ENCODE data around the gene MOCOS.

The MOCOS gene

GRCh38 chr18:36274083-36274715, 86.9 kb downstream of the MOCOS start:
- no peak for DNase-seq

GRCh38 chr18:36275561-36275960, 88.3 kb downstream of the MOCOS start:
- DNase-seq, result no peak

GRCh38 chr18:36279001-36279400, 91.7 kb downstream of the MOCOS start:
- DNase-seq, result no peak

GRCh38 chr18:36281936-36282335, 94.6 kb downstream of the MOCOS start:
- no peak for DNase-seq

DNA sequence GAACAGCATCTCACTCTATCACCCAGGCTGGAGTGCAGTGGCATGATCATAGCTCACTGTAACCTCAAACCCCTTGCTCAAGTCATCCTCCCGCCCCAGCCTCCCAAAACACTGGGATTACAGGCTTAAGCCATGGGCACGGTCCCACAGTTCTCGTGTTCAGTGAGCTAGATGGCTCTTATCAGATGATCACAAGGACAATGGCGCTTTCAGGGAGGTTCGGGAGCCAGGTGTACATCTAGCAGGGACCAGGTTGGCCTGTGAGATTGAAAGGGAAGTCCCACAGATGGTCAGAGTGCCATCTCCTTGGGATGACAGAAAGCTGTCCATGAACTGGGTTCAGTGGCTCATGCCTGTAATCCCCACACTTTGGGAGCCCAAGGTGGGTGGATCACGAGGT, 96.2 kb downstream of the MOCOS start:
- no peak for DNase-seq

DNA sequence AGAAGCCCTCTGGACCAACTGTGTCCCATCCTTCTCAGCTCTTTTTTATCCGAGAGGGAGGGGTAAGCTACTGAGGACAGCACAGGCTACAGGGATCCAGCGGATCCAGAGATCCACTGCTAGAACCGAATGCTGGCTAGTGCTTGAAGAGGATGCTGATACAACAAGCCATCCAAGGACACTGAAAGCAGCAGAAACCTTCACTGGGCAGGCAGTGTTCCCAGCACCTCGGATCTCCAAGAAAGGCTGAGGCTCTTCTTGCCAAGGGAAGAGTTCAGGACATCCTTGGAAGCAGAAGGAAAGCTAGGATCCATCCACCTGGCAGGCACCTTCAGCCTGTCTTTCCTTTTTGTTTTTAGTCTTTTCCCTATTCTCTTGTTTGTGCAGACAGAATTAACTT, 97.0 kb downstream of the MOCOS start:
- no peak for DNase-seq

DNA sequence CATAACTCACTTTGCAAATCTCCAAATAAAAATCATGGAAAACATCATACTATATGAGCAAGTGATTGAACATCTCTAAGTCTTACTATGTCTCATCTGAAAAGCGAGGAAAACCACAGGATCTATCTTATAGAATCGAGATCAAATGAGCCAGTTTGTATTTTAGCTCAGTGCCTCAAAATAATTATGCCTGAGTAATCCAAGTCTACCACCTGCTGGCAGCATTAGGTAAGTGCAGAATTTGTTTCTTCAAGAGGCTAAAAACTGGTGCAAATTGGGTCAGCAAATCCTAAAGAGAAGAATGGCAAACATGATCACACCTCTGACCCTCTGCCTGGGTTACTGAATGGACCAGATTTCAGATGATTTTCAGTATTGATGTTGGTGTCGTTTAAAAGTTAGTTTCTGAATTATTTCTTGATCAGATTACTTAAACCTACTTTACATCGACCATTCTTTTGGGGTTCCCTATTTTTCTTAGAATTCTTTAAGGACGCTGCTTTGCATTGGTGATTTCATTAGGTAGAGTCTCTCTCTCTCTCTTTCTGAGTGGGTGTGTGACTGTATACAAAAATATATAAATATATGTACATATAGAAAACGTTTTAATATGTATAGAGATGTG, 97.5 kb downstream of the MOCOS start:
- no peak for DNase-seq

- no peak for DNase-seq
Measured at GRCh38 chr18:36287653-36288052, 100.4 kb downstream of the MOCOS start.

DNA sequence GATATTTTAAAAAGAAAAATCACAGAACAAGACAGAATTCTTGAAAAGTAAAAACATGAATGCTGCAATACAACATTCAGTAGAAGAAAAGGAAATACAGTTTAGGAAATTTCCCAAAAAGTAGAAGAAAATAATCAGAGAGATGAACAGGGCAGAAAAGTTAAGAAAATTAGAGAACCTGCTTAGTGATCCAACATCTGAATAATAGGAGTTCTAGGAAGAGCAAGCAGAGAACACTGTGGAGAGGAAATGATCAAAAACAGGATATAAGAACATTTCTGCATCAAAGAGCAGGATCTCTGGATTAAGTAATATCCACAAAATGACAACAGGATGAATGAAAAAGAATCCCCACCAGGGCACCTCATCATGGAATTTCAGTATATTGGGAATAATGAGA, 101.4 kb downstream of the MOCOS start:
- DNase-seq, result no peak

DNA sequence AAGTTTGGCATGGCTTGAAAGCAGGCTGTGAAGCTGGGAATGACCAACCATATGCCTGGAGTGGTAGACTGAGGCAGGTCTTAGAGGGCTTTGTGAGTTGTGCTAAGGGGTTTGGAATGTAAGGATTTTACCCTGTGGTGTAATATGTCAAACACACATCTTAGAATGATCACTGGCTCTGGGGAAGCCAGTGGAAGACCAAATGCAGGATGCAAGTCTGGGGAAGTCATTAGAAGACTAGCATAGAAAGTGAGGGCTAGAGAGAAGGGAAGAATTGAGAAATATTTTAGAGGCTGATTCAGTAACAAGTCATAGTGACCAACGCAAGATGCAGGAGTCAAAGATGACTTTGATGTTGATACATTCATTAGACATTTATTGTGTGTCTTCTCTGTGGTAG, 106.7 kb downstream of the MOCOS start:
- no peak for DNase-seq

GRCh38 chr18:36295214-36295613, 107.9 kb downstream of the MOCOS start:
- DNase-seq, result no peak

DNA sequence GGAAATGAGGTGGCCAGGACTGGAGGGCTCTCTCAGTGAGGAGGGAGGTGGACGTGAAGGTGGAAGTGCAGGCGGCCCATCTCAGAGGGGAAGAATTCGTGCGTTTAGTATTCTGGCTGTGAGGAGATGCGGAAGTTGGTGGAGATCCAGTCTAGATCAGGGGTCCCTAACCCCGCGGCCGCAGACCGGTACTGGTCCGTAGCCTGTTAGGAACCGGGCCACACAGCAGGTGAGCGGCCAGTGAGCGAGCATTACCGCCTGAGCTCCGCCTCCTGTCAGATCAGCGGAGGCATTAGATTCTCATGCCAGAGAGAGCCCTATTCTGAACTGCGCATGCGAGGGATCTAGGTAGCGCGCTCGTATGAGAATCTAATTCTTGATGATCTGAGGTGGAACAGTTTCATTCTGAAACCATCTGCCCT, 108.6 kb downstream of the MOCOS start:
- no peak for DNase-seq

GRCh38 chr18:36296650-36297416, 109.5 kb downstream of the MOCOS start:
- DNase-seq, result no peak

- no peak for DNase-seq
Measured at GRCh38 chr18:36297417-36298125, 110.3 kb downstream of the MOCOS start, which contains the start of gene FHOD3. TSS of gene FHOD3 (plus strand) at chr18:36297713. CDS start at chr18:36297836, 123 bp downstream.

DNA sequence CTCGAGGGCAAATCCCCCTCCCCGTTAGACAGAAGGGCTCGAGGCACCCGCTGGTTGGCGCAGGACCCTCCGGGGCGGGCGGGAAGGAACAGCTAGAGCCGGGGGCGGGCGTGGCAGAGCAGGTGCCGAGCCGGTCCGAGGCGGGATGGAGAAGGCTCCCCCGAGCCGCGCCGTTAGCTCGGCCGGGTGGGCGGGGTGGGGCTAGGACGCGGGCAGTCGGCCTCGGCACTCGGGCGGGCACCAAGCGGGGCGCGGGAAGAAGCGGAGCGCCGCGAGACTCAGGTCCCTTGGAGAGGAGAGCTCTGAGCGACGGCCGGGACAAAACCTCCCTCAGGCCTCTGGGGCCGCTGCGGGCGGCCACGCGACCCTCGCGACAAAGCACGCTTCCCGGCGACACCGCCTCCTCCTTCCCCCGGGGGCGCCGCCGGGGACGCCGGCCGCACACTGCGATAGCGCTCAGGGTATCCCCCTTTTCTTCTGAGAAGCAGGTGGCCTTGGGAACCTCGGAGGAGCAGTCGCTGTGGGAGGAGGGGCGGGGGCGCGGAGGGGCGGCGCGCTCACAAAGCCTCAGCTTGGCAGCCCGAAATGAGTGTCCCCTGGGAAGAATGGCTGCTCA, 110.9 kb downstream of the MOCOS start:
- no peak for DNase-seq

- DNase-seq, result no peak
Measured at GRCh38 chr18:36299015-36299414, 111.7 kb downstream of the MOCOS start.

GRCh38 chr18:36300211-36300610, 112.9 kb downstream of the MOCOS start:
- no peak for DNase-seq

DNA sequence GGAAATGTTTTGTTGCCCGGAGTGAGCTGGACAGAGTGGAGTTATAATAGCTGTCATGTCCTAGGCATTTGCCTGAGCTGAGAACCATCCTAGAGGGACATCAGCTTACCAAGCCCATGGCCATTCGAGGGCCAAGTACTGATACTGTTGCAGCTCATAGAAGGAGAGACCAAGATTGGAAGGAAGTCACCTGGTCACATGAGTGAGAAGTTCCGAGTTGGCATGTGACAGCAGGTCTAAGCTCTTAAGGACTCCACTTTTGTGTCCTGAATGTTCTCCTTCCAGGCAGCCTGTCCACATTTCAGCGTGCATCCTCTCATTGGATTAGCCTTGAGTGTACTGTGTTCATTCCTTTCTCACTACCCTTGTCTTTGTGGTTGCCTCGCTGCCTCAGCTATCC, 114.6 kb downstream of the MOCOS start:
- DNase-seq, result no peak

- DNase-seq, result no peak
Measured at GRCh38 chr18:36302676-36303075, 115.4 kb downstream of the MOCOS start.

DNA sequence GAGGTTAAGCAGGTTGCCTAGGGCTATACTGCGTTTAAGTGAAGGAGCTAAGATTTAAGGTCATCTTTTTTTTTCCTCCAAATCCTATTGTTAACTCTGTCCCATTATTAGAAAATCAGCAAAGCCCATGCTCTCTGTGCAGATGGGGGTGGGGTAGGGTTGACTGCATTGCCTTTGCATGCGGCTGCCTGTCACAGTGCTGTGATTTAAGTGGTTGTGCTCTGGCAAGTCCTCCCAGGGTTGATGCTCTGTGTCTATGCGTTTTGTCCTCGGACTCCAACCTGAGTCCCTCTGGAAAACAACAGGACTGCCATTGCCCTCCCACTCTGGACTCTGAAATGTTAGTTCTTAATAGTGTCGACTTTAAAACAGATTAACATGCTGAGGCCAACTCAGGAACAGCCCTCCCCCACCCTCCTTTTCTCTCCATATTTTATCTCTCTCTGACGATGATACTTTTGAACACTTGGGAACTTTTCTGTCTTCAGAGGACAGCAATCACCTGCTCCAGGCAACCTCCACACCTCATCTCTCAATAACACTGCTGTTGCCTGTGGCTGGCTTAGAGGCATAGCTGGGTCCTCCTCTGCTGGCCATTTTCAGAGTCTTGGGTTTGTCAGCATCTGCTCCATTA, 116.0 kb downstream of the MOCOS start:
- no peak for DNase-seq

GRCh38 chr18:36304723-36305122, 117.4 kb downstream of the MOCOS start:
- no peak for DNase-seq

- no peak for DNase-seq
Measured at GRCh38 chr18:36305375-36305774, 118.1 kb downstream of the MOCOS start.

DNA sequence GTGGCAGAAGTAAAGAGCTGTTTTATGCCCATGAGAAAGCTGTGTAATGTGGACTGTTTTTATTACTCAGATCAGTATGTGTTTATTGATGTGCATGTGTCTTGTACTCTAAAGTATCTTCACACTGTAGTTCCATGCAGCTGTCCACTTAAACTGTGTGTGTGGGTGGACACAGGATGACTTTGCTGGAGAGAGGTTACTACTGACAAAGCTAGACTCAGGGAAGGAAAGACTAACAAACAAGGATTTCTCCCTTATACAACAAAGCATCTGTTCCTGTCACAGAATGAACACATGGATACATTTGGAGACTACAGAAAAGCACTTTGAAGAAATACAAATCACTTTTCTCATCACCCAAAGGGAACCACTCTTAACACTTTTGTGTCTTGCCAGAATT, 120.2 kb downstream of the MOCOS start:
- no peak for DNase-seq
